Measurements from ENCODE around the gene PLEKHA8. TPM values are rescaled to one million over a fixed set of nuclear protein-coding genes. Genes with fewer than 3 reads are reported as not detected.

PLEKHA8 gene
- total RNA-seq, 4 donors from 2014 or later: 6.6 to 16.4 (median 13.1) TPM

DNA sequence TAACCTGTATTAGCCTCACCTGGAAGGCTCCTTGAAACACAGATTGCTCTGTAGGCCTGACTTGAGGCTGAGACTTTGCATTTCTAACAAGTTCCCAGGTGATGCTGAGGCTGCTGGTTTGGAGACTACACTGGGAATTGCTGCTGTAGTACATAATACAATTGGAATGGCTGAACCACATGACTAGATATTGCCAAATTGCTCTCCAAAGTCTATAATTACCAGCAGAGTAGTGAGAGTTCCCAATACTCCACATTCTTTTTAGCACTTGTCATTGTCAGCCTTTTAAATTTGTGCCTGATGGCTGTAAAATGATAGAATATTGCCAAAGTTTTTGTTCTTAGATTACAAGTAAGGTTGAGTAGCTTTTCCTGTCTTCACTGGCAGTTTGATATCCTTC, 39.9 kb downstream of the PLEKHA8 start:
- no peak for TF ChIP-seq EP300 (IDR thresholded peaks at IDR 0.05; ENCODE audit: low read depth)
- peak in 1 of 3 donors; percentile 40 for TF ChIP-seq POLR2AphosphoS5 (IDR thresholded peaks at IDR 0.05)
- DNase-seq: no peak
- Histone ChIP-seq H3K4me3 (no peak overlapping the region), H3K36me3 (peaks cover 0 to 6% (median 2%) of the 10 kb centered on the region in 4 donors), H3K27ac (no peak overlapping the region), H3K4me1 (no peaks in the 10 kb centered on the region), H3K9me3 (no peaks in the 10 kb centered on the region), H3K27me3 (no peaks in the 10 kb centered on the region)
- in situ Hi-C loops (cut with MboI; ENCODE audit: low pct_ligation_motif_present in 1 of 4, low pct_unique_long_range_greater_than_20kb in 1 of 4, low sequenced_read_pairs in 3 of 4): loop anchor here in 1 of 4 donors (25.0 kb wide), 2 partner anchors 331 to 431 kb away; no protein-coding TSS in a partner anchor
- intact Hi-C loops (cut with DNase I; ENCODE audit: low total_unique reads): no loop called here

DNA sequence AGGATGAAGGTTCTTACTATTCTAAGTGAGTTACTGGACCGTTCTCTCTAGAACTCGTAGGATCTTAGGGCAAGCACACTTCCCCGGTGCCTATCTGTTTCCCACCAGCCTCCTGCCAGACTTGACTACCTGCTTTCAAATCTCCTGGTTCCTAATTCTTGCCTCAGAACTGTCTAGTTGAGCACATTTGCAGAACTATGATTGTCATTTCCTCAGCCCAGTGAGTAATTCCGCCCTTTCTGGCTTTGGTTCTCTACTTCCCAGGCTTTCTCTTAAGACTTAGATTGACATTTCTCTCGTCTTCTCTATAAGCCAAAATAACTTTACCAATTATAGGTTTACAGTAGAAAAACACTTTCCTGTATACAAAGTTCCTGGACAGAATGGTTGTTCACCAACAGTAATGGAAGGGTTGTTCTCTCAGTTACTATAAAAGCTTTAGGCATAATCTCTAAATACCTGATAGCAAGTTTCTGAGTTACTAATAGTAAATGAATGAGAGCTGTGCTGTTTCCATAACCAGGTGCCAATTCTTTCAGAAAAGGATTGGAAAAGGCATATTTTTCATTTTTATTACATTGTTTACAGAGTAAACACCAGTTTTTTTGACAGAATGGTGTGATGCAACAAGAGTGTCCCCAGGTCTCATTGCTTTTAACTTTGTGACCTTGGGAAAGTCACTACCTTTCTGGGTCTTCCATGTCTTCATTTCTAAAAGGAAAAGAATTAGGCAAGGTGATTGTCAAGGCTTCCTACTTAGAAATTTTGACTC, 41.1 kb downstream of the PLEKHA8 start:
- H3K27ac ChIP-seq: no peak overlapping the region
- DNase-seq: no peak
- 94 to 96% methylated on average over 5 of the region's 5 CpGs for whole genome bisulfite sequencing, 2 donors (ENCODE audit: low coverage in 1 of 2)
- H3K36me3 ChIP-seq: peaks cover 0 to 6% (median 2%) of the 10 kb centered on the region in 4 donors
- H3K4me1 ChIP-seq: no peaks in the 10 kb centered on the region
- no peak overlapping the region for H3K4me3 ChIP-seq
- no peaks in the 10 kb centered on the region for H3K27me3 ChIP-seq
- no peak for TF ChIP-seq CTCF (IDR thresholded peaks at IDR 0.05)
- no peak for TF ChIP-seq POLR2AphosphoS5 (IDR thresholded peaks at IDR 0.05)
- TF ChIP-seq EP300 (IDR thresholded peaks at IDR 0.05; ENCODE audit: low read depth): no peak
- TF ChIP-seq POLR2A (IDR thresholded peaks at IDR 0.05): no peak
- intact Hi-C loops (cut with DNase I; ENCODE audit: low total_unique reads) (no loop called here), in situ Hi-C loops (cut with MboI; ENCODE audit: low pct_ligation_motif_present in 1 of 4, low pct_unique_long_range_greater_than_20kb in 1 of 4, low sequenced_read_pairs in 3 of 4) (loop anchor here in 1 of 4 donors (25.0 kb wide), 2 partner anchors 332 to 432 kb away; no protein-coding TSS in a partner anchor)
- no peaks in the 10 kb centered on the region for H3K9me3 ChIP-seq

- intact Hi-C loops (cut with DNase I; ENCODE audit: low total_unique reads): no loop called here
- in situ Hi-C loops (cut with MboI; ENCODE audit: low pct_ligation_motif_present in 1 of 4, low pct_unique_long_range_greater_than_20kb in 1 of 4, low sequenced_read_pairs in 3 of 4): loop anchor here in 1 of 4 donors (25.0 kb wide), 2 partner anchors 333 to 433 kb away; no protein-coding TSS in a partner anchor
- Histone ChIP-seq H3K36me3 (peaks cover 0 to 6% (median 2%) of the 10 kb centered on the region in 4 donors), H3K4me1 (no peaks in the 10 kb centered on the region), H3K27ac (no peak overlapping the region), H3K9me3 (no peaks in the 10 kb centered on the region), H3K27me3 (no peaks in the 10 kb centered on the region), H3K4me3 (no peak overlapping the region)
- peak; percentile 23 for DNase-seq
- WGBS, 2 donors (ENCODE audit: low coverage in 1 of 2): 0% methylated on average over 1 of the region's 1 CpG; no CpG with 5 or more reads in 1 of the 2 donors
- TF ChIP-seq POLR2A (IDR thresholded peaks at IDR 0.05): no peak
- TF ChIP-seq EP300 (IDR thresholded peaks at IDR 0.05; ENCODE audit: low read depth): no peak
- TF ChIP-seq CTCF (IDR thresholded peaks at IDR 0.05): no peak
- no peak for TF ChIP-seq POLR2AphosphoS5 (IDR thresholded peaks at IDR 0.05)
Observed at GRCh38 chr7:30070052-30070451, 41.8 kb downstream of the PLEKHA8 start.

- no peak for DNase-seq
- 95 to 96% methylated on average over 1 of the region's 1 CpG for WGBS, 2 donors (ENCODE audit: low coverage in 1 of 2)
- H3K4me3 ChIP-seq: no peak overlapping the region
- H3K4me1 ChIP-seq: no peaks in the 10 kb centered on the region
- no peak overlapping the region for H3K27ac ChIP-seq
- intact Hi-C loops (cut with DNase I; ENCODE audit: low total_unique reads): no loop called here
- no peaks in the 10 kb centered on the region for H3K9me3 ChIP-seq
- no peaks in the 10 kb centered on the region for H3K27me3 ChIP-seq
- peaks cover 0 to 6% (median 2%) of the 10 kb centered on the region in 4 donors for H3K36me3 ChIP-seq
- TF ChIP-seq EP300 (IDR thresholded peaks at IDR 0.05; ENCODE audit: low read depth) (no peak), CTCF (IDR thresholded peaks at IDR 0.05) (no peak), POLR2AphosphoS5 (IDR thresholded peaks at IDR 0.05) (no peak), POLR2A (IDR thresholded peaks at IDR 0.05) (no peak)
- in situ Hi-C loops (cut with MboI; ENCODE audit: low pct_ligation_motif_present in 1 of 4, low pct_unique_long_range_greater_than_20kb in 1 of 4, low sequenced_read_pairs in 3 of 4): loop anchor here in 1 of 4 donors (25.0 kb wide), 2 partner anchors 335 to 435 kb away; no protein-coding TSS in a partner anchor
Observed at GRCh38 chr7:30072735-30073134, 44.5 kb downstream of the PLEKHA8 start.

Data from transverse colon (tissue), 4 donors.